ENCODE measurements around the gene MAPKAPK2.
"Not testable (repeated sequence)": the region's sequence is repeated elsewhere in the genome, so short reads cannot be mapped to it uniquely, and the experiment has no call there.

The MAPKAPK2 gene

DNA sequence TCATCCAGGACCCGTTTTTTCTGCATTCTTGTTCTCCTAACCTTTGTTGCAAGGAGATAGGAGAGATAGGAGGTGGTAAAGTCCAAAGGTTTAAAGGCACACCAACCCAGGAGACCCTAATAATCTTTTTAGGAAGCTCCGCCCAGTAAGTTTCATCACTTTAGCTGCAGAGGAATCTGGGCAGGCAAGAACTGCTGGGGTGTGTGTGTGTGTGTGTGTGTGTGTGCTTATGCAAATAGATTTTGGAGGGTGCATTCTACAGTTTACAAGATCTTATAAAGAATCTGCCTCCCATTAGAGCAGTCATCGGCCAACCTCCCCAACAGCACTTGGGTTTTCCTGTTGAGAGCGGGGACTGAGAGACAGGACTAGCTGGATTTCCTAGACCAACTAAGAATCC, 91.5 kb downstream of the MAPKAPK2 start:
- no peak for DNase-seq (ENCODE audit: low read depth, low spot score)
- H3K9ac ChIP-seq (ENCODE audit: insufficient read length, low read depth) = no peak overlapping the region
- no peaks in the 10 kb centered on the region for H3K9me3 ChIP-seq (ENCODE audit: insufficient read depth, low read length)
- no peaks in the 10 kb centered on the region for H3K27me3 ChIP-seq (ENCODE audit: insufficient read depth, insufficient read length)
- peaks cover 3% of the 10 kb centered on the region for H3K4me1 ChIP-seq (ENCODE audit: insufficient read depth, insufficient read length)
- TF ChIP-seq YY1 (IDR thresholded peaks at IDR 0.05; ENCODE audit: insufficient read depth, insufficient read length) (no peak), ZNF274 (IDR thresholded peaks at IDR 0.05; ENCODE audit: low read depth, low read length) (no peak), SUZ12 (IDR thresholded peaks at IDR 0.05; ENCODE audit: extremely low read depth, insufficient read depth, insufficient read length) (no peak)
- no peak overlapping the region for H3K4me3 ChIP-seq (ENCODE audit: insufficient read length, low read depth)
- H3K36me3 ChIP-seq (ENCODE audit: insufficient read depth, insufficient read length, low read length) = no peaks in the 10 kb centered on the region

DNA sequence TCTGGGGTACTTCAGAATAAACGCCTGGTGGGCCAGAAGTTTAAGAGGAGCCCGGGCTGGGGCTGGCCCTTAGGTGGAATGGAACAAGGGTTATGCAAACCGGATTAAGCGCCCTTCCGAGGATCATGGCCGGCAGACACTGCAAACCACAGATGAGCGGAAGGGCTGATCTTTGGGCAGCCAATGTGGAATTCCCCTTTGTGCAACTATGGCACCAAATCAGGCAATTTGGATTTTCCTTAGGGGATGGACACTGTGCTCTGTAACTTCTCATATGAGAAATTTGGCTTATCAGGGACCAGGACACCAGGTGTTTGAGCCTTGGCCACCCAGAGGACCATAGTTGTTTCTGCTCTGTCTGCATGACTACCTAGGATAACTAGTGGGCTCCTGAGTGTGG, 93.3 kb downstream of the MAPKAPK2 start:
- Histone ChIP-seq H3K36me3 (ENCODE audit: insufficient read depth, insufficient read length, low read length) (no peaks in the 10 kb centered on the region), H3K4me1 (ENCODE audit: insufficient read depth, insufficient read length) (no peaks in the 10 kb centered on the region), H3K4me3 (ENCODE audit: insufficient read length, low read depth) (no peak overlapping the region), H3K9me3 (ENCODE audit: insufficient read depth, low read length) (no peaks in the 10 kb centered on the region), H3K27me3 (ENCODE audit: insufficient read depth, insufficient read length) (no peaks in the 10 kb centered on the region), H3K9ac (ENCODE audit: insufficient read length, low read depth) (no peak overlapping the region)
- TF ChIP-seq ZNF274 (IDR thresholded peaks at IDR 0.05; ENCODE audit: low read depth, low read length) (no peak), YY1 (IDR thresholded peaks at IDR 0.05; ENCODE audit: insufficient read depth, insufficient read length) (no peak), SUZ12 (IDR thresholded peaks at IDR 0.05; ENCODE audit: extremely low read depth, insufficient read depth, insufficient read length) (no peak)
- no peak for DNase-seq (ENCODE audit: low read depth, low spot score)

DNA sequence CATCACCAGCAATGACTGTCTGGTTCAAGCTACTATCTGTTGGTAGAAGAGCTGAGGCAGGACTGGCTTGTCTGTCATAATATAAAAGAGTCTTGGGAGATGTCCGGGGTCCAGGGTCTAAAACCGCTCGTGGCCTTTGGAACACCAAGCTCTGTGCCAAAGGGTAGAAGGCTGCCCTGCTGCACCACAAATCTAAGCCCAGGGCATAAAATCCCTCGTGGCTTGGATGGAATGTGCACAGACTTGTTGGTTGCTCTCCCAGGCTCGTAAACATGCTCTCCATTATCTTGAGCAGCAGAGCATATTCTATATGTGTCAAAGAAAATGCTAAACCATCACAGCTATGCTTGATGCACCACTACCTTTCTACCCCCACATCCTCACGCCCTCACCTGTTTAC, 94.2 kb downstream of the MAPKAPK2 start:
- DNase-seq (ENCODE audit: low read depth, low spot score); H3K27me3 ChIP-seq (ENCODE audit: insufficient read depth, insufficient read length); H3K9ac ChIP-seq (ENCODE audit: insufficient read length, low read depth); H3K36me3 ChIP-seq (ENCODE audit: insufficient read depth, insufficient read length, low read length); H3K9me3 ChIP-seq (ENCODE audit: insufficient read depth, low read length); H3K4me3 ChIP-seq (ENCODE audit: insufficient read length, low read depth); H3K4me1 ChIP-seq (ENCODE audit: insufficient read depth, insufficient read length): not testable (repeated sequence)

DNA sequence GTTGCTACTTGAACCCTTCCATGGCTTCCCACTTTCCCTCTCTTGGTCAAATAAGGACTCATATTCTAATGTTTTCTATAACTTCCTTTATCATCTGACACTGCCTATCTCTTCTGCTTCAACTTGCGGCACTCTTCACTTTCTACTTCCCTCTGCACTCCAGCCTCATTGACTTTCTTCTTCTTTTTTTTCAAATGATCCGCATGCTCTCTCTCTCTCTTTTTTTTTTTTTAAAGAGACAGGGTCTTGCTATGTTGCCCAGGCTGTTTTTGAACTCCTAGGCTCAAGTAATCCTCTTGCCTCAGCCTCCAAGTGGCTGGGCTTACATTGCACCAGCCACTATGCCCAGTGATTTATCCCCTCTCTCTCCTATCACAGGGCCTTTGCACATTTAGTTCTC, 94.9 kb downstream of the MAPKAPK2 start:
- Histone ChIP-seq H3K4me3 (ENCODE audit: insufficient read length, low read depth) (no peak overlapping the region), H3K9ac (ENCODE audit: insufficient read length, low read depth) (no peak overlapping the region), H3K27me3 (ENCODE audit: insufficient read depth, insufficient read length) (no peaks in the 10 kb centered on the region), H3K36me3 (ENCODE audit: insufficient read depth, insufficient read length, low read length) (no peaks in the 10 kb centered on the region), H3K4me1 (ENCODE audit: insufficient read depth, insufficient read length) (no peaks in the 10 kb centered on the region), H3K9me3 (ENCODE audit: insufficient read depth, low read length) (no peaks in the 10 kb centered on the region)
- no peak for DNase-seq (ENCODE audit: low read depth, low spot score)
- no peak for TF ChIP-seq ZNF274 (IDR thresholded peaks at IDR 0.05; ENCODE audit: low read depth, low read length)
- no peak for TF ChIP-seq SUZ12 (IDR thresholded peaks at IDR 0.05; ENCODE audit: extremely low read depth, insufficient read depth, insufficient read length)
- no peak for TF ChIP-seq YY1 (IDR thresholded peaks at IDR 0.05; ENCODE audit: insufficient read depth, insufficient read length)

DNA sequence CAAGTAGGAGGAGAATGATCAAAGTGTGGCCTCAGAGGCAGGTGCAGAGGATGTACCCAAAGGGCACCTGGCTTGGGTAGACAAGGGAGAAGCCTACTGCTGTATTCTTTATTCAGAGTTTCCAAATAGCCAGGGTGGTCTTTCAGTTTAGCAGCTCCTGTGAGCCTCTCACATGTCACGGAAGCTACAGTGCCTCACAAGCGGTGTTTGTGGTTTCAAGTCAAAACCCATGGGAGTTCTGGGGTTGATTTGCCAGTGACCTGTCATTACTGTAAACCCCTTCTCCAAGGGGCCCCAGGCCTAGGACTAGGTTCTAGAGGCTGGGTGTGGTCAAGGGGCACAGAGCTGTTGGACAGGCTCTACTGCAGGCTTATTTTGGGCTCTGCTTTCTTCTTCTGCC, 97.7 kb downstream of the MAPKAPK2 start:
- Histone ChIP-seq H3K9ac (ENCODE audit: insufficient read length, low read depth) (no peak overlapping the region), H3K4me3 (ENCODE audit: insufficient read length, low read depth) (no peak overlapping the region), H3K27me3 (ENCODE audit: insufficient read depth, insufficient read length) (no peaks in the 10 kb centered on the region), H3K36me3 (ENCODE audit: insufficient read depth, insufficient read length, low read length) (no peaks in the 10 kb centered on the region), H3K9me3 (ENCODE audit: insufficient read depth, low read length) (no peaks in the 10 kb centered on the region), H3K4me1 (ENCODE audit: insufficient read depth, insufficient read length) (no peaks in the 10 kb centered on the region)
- no peak for TF ChIP-seq ZNF274 (IDR thresholded peaks at IDR 0.05; ENCODE audit: low read depth, low read length)
- TF ChIP-seq SUZ12 (IDR thresholded peaks at IDR 0.05; ENCODE audit: extremely low read depth, insufficient read depth, insufficient read length) = no peak
- TF ChIP-seq YY1 (IDR thresholded peaks at IDR 0.05; ENCODE audit: insufficient read depth, insufficient read length) = no peak
- no peak for DNase-seq (ENCODE audit: low read depth, low spot score)

DNA sequence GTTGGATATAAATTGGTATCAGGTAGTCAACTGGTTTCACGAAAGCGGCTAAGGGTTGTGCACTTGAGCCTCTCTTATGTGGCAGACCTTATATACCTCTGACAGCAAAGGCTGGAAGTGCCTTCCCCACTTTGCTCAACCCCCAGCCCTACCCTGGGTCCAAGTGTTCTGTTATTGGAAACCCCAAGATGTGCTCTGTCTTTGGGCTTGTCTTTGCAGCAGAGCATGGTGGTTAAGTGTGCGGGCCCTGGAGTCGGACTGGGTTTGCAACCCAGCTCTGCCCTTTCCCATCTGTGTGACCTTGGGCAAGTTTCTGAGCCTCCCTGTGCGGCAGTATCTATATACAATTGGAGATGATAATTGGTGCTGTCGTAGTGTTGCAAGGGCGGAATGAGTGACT, 98.8 kb downstream of the MAPKAPK2 start:
- H3K27me3 ChIP-seq (ENCODE audit: insufficient read depth, insufficient read length) = no peaks in the 10 kb centered on the region
- no peak for DNase-seq (ENCODE audit: low read depth, low spot score)
- H3K4me3 ChIP-seq (ENCODE audit: insufficient read length, low read depth) = no peak overlapping the region
- TF ChIP-seq YY1 (IDR thresholded peaks at IDR 0.05; ENCODE audit: insufficient read depth, insufficient read length) = no peak
- TF ChIP-seq ZNF274 (IDR thresholded peaks at IDR 0.05; ENCODE audit: low read depth, low read length) = no peak
- TF ChIP-seq SUZ12 (IDR thresholded peaks at IDR 0.05; ENCODE audit: extremely low read depth, insufficient read depth, insufficient read length) = no peak
- H3K9ac ChIP-seq (ENCODE audit: insufficient read length, low read depth) = no peak overlapping the region
- no peaks in the 10 kb centered on the region for H3K4me1 ChIP-seq (ENCODE audit: insufficient read depth, insufficient read length)
- H3K9me3 ChIP-seq (ENCODE audit: insufficient read depth, low read length) = no peaks in the 10 kb centered on the region
- no peaks in the 10 kb centered on the region for H3K36me3 ChIP-seq (ENCODE audit: insufficient read depth, insufficient read length, low read length)
